Limb (tissue), 2 donors: Measurements from ENCODE around the gene CKS1B.
A peak's percentile ranks its signal among the peaks of the same experiment; 100 is the strongest.

Source experiments
- DNase-seq, 2 donors: peaks; one replicate each; pipeline ENCODE4 v3.0.0-alpha.2; 2016; ENCODE audit errors: extremely low spot score in 2 of 2

The CKS1B gene

DNA sequence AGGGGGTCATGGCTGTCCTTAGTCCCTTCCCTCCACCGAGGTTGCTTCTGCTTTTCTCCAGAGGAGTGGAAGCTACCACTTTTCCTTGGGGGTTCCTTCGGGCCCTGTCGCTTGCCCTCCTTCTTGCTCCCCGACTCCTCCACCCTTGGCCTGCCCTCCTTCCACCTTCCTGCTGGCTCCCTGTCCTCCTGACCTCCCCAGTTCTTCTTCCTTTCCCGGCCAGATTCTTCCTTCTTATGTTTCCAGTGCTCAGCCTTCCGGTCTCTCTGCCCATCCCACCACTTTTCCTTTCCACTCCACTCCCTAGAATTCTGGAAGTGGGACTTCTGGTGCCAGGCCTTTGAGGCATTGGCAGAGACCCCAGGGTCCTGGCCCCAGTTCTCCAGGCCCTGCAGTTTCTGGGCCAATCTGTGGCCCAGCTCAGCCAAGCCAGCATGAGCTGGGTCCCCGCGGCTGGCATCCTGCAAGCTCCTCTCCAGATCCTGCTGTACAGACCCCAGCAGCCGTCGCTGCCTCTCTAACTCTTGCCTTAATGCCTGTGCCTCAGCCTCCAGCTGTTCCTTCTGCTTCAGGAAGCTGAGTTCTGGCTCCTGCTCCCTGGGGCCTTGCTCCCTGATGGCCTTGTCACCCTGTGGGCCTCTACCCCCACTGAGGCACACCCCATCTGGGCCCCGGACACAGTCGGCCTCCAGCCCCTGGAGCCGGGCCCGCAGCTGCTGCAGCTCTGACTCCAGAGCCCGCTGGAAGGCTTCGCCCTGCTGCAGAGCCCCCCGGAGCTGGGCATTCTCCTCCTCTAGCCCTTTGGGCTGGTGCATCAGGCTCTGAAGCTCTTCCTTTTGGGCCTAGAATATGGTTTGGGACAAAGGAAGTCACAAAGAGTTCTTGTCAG is 28.3 kb upstream of the CKS1B start:
- no peak for DNase-seq

DNA sequence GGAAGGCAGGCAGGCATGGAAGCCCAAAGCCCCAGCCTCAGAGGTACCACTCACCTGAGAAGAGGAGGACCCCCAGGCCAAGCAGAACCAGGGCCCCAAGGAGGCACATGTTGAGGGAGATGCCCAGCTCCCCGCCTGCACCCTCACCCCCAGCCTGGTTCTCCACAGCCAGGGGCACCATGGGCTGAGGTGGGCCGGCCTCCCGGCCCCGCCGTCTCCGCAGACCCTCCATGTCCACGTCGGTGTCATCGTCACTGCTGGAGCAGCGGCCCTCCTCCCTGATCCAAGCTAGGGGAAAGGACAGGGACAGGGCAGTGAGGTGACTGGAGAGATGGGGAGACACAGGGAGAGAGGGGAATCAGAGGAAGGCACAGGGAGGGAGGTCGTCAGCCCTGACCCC is 26.4 kb upstream of the CKS1B start:
- DNase-seq = no peak

DNA sequence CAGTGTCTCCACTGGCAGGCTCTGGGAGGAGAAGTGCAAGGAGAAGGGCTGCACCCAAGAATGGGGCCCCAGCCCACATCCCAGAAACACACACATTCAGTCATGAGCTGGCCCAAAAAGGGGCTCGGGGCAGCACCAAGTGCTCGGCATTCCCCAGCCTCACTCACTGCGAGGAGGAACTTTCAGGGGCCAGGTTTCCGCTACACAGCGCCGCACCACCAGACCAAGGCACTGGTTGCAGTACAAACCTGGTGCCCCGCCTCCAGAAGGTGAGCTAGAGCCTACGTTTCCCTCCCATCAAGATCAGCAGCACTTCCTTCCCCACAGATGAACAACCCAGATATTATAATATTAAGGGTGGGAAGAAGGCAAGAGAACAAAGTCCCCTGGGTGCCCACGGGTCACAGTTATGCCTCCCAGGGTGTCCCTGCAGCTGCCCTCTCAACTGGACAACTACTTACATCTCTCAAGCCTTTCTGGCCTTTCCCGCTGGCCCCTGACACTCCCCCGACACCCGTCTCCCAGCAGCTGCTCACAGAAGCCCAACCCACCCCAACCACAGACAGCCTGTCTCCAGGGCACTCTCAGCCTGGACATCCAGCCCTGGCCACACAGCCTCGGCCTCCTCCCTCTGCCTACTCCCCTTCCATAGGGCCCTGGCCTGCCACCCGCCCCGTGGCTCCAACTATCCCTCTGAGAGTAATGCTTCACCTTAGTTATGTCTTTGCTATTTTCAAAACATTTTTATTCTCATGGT is 22.4 kb upstream of the CKS1B start:
- DNase-seq = no peak

DNA sequence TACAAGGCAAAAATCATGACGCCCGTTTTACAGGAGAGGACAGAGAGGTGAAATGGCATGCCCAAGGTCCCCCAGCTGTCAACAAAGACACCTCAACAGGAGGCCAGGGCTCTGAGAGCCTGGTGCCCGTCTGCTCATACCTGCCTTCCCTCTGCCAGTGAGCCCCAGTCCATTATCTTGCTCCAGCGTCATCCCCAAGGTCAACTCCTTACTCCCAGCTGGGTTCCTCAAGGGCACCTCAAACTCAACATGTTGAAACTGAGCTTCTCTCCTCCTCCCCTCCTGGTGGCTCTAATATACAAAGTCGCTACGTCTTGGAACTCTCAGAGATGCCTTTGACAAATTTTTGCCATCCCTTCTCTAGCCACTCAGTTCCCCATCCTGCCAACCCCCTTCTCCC is 21.8 kb upstream of the CKS1B start:
- DNase-seq = no peak

DNA sequence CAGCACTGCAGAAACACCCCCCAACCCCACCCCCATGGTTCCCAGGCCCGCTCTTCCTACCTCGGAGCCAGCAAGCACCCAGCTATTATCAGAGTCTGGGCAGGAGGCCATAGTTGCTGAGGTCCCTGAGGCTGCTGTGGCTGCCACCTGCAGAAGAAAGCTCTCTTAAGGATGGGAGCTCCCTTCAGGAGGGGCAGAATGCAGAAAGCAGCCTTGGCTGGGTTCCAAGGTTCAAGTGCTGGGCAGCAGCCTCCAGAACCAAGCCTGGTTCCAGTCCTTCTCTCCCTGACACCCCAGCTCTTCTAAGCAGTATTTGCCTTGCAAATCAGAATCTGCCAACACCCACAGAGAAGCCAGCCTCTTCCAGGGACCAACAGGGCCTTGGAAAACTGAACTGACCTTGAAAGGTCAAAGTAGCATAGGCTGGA is 20.9 kb upstream of the CKS1B start:
- DNase-seq = no peak

DNA sequence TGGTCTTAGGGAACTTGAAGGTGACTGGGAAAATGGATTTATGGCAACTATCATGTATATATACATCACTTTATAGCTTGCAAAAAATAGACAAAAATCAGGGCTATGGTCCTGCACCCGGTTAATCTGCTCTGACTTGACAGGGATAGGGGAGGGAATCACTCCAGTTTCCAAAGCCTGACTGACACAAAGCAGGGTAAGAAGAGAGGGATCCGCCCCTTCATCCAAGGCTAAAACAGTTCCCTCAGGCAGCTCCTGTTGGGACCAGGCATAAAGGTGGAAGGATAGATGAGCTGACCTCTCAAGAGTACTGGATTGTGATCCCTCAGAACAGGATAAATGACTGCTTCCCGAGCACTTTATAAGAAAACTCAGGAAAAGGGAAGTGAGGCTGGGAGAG is 19.9 kb upstream of the CKS1B start:
- DNase-seq = no peak

DNA sequence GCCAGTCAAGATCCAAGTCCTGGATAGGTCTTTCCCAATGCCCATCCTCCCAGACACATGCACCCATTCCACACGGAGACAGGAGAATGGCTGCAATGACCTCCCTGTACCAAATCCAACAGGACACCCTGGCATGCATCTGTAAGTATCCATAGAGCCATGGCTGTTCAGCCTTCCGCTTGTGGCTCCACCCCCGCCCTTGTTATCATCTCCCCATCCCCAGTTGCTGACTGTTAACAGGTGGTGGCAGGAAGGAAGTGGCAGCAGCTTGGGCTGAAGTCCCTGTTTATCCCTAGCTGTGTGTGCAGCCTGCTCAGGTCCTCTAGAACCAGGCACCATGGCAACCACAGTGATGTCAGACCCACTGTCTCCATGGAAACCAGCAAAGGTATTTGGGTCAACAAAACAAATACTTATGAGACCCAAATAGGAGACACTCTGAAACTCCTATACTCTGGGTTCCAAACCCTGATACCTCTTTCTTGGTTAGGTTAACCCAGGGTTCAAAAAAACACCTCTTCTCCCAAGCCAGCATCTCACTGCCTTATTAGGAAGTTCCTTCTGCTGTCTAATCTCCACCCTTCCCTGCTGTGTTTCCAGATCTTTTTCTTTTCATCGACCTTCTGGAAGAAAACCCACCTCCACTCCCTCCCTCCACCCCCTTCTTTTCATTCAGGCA is 19.3 kb upstream of the CKS1B start:
- peak; percentile 61 to 73 for DNase-seq

DNA sequence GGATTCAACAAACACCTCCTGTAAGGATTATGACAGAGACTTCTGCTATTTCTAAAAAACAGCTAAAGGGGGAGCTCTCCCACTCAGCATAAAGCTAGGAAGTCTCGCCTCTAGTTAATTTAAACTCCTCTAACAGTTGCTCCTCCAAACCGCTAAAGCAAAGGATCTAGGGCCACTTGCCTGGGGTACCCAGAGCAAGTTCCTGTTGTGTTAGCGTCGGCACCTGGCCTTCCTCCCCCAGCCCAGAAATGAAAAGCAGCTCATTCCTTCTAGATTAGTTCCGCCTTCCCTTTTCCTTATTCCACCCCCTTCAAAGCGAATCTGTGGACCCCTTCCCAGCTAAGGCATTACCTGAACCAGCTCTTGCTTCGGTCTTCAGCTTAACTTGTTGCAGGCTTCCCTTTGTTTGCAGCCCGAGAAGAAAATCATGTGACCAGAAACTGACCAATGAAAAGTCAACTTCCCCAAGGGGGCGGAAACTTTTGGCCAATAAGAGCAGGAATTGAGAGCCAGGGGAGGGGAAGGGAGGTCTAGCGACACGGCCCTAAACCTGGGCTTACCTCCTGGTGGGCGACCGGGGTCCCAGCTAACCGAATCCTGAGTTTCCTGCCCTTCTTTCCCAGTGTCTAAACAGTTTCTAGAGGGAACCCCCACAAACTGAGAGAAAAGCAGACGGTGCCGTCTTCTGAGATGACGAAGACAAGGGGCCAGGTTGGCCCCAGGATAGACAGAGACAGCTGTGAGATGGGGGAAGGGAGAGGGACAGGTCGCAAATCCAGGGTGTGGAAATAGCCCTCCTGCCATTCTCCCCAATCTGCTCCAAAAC is 18.6 kb upstream of the CKS1B start, which contains the start of gene PBXIP1:
PBXIP1 (minus strand) TSS at position 382 of the 826 bp plus-strand sequence. CDS start 2,378 bp downstream, outside the sequence.
- peak; percentile 88 to 94 for DNase-seq

DNA sequence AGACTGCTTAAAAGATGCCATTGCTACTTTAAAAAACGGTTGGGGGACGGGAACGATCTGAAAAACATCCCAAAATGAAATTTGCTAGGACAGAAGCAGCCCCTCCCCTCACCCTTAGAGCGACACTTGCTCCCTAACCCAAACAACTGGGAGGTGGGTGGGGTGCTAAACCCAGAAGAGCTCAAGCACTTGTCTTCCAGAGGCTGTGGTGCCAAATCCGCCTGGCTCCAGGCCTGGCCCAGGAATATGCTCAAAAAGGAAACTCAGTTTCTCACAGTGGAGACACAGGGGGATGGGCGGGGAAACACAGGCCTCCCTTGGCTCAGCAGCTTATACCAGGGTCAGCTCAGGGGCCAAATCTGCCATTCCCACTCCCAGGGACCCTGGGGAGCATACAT is 17.9 kb upstream of the CKS1B start:
- peak in 1 of 2 donors; percentile 51 for DNase-seq

DNA sequence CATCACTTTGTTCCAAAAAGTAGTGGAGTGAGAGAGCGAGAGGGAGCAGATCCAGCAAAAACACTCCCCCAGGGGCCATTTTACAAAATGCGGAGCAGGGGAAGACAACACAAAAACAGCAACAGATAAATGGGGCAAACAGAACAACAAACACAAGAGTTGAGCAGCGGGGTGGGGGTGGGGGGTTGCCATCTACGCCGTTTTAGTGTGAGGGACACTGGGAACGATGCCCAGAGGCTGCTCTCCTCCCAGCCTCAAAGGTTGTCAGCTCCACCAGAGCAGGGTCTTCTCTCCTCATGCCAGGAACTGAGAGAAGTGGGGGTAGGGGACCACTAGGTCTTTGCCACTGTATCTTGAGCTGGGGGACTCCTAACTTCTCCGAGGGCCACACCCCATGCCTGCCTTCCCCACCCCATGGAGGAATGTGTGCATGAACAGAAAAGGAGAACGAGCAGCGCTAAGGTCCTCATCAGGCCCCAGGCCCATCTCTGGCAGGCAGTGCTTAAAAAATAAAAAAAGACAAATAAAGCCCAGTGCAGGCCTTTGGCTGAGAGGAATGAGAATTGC is 17.3 kb upstream of the CKS1B start:
- DNase-seq = no peak

DNA sequence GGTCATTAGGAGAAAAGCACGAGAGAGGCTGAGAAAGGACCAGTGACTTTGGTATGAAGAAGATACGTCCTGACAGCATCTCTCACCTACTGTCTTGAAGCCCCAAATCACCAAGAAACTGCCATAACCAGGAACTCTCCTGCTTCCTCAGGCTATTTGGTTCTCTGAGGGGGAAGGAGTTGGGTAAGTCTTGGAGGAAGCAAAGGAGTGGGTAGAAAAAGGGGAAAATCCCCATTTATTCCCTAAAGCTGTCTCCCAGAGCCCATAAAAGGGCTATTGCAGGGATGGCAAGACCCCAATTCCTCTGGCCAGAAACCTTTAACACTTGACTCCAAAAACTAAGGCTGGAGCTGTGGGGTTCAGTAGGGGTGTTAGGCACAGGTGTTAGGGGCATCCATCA is 16.4 kb upstream of the CKS1B start:
- DNase-seq = no peak

DNA sequence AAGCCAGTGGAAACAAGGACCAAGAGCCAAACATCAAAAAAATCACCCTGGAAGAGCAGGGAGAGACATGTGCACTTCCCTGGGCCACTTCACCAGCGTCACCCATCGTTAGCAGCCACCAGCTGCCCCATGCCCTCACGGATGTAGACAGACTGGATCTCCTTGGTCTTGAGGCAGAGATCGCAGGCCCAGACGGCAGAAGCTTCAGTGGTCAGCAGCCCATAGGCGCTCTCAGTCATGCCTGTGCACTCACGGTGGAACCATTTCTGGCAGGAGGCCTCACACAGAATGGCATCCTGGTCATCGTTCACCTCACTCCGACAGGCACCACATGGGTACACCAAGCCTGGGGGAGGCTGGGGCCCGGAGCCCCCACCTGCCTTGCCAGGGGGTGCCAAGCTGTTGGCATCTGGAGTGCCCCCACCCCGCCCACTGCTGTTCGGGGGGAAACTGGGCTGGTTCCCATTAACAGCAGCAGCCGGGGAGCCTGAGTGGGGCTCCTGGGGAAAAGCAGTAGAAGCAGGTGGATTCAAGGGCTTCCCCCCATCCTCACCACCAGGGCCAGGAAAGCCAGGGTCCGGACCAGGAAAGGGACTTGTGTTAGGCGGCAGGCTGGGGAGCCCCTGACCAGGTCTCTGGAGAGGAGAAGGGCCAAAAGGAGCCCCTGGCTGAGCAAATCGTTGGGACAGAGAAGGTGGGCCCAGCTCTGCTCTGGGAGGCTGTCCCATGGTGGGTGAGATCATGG is 15.6 kb upstream of the CKS1B start:
- peak in 1 of 2 donors; percentile 30 for DNase-seq

DNA sequence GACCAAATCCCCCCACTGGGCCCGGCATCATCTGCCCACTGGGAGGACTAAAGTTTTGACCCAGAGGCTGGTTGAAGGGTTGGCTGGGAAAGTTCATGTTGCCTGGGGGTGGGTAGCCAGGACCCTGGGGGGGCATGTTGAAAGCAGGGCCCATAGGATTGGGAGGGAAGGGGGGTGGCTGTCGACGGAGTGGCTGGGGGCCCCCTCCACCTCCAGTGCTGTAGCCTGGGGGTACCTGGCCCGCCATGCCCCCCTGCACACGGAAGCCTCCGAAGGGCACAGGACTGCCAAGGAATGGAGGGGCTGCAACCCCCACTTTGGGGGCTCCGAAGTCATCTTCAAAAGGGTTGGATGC is 15.1 kb upstream of the CKS1B start:
- no peak for DNase-seq

DNA sequence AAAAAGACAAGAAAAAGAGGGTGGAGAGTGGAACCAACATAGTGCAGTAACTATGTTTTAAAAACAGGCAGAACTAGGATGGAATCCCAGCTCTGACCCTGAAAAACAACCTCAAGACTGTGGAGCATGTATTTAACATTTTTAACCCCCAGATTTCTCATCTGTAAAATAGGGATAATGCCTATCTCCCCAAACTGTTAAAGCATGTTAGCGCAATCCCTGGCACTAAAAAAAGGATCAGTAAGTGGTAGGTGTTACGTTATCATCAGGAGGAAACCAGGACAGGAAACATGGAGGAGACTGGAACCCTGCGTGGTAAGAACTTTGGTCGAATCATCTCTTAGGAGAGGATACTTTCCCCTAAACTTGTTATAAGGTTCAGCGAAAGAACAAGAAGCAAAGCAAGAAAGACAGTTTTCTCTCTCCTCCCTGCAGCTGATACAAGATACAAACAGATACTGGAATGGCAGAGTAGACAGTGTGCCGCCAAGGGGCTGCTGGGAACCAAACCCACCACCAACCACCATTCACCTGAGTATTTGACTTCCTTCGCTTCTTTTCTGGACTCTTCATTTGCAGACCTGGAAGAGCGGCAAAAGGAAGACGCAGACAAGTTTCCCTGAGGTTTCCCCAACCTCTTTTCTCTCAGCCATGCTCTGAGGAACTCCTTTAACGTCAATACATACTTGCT is 13.9 kb upstream of the CKS1B start:
- DNase-seq = peak in 1 of 2 donors; percentile 16

DNA sequence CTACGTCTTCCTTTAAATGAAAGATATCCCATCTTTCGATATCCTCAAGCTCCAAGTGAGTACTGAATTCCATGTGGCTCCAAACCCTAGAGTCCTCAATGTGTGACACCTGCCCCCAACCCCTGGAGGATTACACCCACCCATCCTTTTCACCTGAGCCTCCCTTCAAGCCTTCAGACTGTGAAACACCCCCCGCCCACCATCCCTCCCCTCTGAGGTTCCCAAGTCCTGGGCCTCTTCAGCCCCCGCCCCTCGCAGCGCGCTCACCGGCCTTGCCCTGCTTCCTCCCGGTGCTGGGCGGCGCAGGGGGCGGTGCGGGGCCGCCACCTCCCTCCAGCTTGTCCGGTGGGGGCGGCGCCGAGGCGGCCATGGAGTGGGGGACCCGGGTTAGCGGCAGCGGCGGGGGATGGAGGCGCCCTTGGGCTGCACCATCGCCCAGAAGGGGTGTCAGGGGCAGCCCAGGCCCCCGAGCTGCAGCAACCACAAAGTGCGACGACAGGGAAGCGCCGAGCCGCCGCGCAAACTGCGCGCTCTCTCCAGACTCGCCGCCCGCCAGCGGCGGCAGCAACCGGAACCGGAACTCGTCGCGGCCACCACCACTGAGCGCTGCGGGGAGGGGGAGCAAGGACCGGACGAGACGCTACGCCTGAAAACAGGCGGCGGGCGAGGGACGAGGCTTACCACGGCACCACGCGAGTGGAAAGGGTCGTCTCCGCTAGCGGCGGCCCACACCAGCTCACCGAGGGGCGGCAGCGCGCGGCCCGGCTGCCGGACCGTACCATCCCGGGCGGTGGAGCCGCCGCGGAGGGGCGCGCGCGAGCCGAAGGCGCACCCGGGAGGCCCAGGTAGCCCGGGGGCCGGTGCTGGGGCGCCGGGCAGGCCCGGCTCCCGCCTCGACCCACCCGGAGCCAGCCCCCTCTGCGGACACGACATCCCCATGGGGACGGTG is 13.0 kb upstream of the CKS1B start, which contains the start of gene PYGO2:
PYGO2 (minus strand) TSS at position 576 of the 949 bp plus-strand sequence; CDS start at position 370, 206 bp downstream.
- DNase-seq = peak; percentile 72 to 91

DNA sequence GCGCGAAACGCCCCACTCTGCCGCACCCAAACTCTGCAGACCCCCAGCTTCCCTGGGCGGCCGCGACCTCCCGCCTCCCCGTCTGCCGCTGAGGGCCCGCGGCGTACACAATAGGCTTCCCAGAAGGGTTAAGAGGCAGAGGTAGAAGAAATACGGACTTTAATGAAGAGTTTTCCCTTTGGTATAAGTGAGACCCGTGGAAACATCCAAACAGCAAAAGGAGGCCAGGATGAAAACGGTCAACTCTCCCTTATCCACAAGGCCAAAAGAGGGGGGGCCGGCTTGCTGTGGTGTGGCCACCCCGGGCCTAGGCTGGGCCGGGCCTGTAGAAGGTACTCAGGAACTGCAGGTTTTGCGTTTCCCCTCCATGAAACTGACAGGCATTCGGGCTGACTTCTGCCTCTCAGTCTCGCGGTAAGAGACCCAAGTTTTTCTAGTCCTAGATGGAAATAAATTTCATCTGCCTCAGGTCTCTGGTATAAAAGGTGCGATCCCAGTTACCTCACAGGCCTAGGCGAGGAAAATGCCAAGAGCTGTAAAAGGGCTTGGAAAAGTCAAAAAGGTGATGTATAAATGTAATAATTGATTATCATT is 12.2 kb upstream of the CKS1B start:
- no peak for DNase-seq

DNA sequence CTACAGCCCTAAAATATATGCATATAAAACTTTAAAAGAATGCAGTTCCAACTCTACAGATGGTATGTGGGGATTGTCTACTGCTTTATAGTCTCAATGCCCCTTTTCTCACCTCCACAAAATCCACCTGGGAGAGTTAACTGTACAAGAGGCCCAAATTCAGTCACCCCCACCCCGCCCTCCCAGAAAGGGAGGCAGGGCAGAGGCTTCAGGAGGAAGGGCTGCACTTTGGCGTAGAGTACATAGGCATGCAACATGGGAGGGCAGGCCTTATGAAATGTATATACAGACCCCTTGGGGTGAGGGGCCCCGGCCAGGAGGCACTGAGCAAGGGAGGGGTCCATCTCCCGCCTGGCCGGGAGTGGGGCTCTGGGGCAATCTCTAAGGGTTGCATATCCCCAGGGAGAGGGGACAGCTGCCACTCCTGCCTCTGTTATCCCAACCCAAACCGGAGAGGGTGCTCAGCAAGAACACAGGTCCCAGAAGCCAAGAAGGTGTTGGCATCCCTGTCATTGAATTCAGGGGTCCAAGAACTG is 11.6 kb upstream of the CKS1B start:
- DNase-seq = peak in 1 of 2 donors; percentile 18
